GM08714 (cell line): Measurements from ENCODE around the gene PATL1.
A peak's percentile ranks its signal among the peaks of the same experiment; 100 is the strongest.
"Not testable (repeated sequence)": the region's sequence is repeated elsewhere in the genome, so short reads cannot be mapped to it uniquely, and the experiment has no call there.

Experiments
- H3K4me3 ChIP-seq: fragments of 200-500 bp; sonication (Bioruptor generic); 2 replicates; pipeline ENCODE4 v1.5.1; 2014; ENCODE audit warnings: mild to moderate bottlenecking, low read length, inconsistent platforms
- ZNF274 ChIP-seq: IDR thresholded peaks from 2 replicates; pipeline ENCODE4 v1.6.1; 2012; ENCODE audit warnings: mild to moderate bottlenecking, low read depth, low read length

The PATL1 gene

GRCh38 chr11:59689015-59689414 is 20.2 kb upstream of the PATL1 start:
- TF ChIP-seq ZNF274 = no peak
- no peak overlapping the region for H3K4me3 ChIP-seq

GRCh38 chr11:59681260-59681725 is 12.5 kb upstream of the PATL1 start:
- not testable (repeated sequence) for H3K4me3 ChIP-seq

GRCh38 chr11:59680287-59681154 is 11.7 kb upstream of the PATL1 start:
- no peak for TF ChIP-seq ZNF274
- H3K4me3 ChIP-seq = no peak overlapping the region

DNA sequence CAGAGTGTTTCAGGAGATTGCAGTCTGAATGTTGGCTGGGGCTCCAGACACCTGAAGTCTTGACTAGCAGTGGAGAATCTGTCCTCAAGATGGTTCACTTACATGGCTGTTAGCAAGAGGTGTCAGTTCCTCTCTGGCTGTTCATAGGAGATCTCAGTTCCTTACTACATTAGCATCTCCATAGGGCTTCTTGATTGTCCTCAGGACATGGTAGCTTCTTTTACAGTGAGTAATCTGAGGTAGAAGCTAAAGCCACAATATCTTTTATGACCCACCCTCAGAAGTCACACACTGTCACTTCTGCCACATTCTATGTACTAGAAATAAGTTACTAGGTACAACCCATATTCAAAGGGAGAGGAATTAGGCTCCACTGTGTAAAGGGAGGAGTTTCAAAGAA is 10.5 kb upstream of the PATL1 start:
- no peak overlapping the region for H3K4me3 ChIP-seq
- TF ChIP-seq ZNF274 = no peak

DNA sequence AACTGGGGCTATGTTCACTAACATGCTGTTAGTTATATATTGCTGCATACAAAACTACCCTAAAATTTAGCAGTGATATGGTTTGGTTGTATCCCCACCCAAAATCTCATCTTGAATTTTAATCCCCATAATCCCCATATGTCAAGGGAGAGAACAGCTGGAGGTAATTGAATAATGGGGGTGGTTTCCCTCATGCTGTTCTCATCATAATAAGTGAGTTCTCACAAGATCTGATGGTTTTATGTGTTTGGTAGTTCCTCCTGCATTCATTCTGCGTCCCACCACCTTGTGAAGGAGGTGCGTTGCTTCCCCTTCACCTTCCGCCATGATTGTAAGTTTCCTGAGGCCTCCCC is 10.0 kb upstream of the PATL1 start:
- TF ChIP-seq ZNF274 = no peak
- H3K4me3 ChIP-seq = no peak overlapping the region

DNA sequence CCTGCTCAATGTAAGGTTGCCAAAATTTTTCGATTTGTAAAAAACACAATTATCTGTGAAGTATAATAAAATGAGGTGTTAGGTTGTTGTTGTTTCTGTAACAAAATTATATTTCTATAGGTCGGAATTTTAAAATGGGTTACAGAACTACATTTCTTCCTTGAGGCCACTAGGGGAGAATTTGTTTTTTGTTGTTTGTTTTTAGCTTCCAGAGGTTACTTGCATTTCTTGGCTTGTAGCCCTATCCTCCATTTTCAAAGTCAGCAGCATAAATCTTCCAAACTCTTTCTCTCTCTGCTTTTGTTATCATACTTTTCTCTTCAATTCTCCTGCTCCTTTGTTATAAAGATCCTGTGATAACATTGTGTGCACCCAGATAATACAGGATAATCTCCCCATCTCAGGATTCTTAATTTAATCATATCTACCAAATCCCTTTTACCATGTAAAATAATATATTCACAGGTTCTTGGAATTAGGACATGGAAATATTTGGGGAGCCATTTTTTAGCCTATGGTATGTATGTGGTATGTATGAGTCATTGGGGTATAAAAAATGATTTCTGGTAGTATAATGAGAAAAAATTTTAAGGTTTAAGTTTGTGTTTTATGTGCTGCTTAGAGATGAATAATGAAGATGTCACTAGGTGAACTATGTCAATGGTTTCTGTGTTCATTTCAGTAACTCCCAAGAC is 9.4 kb upstream of the PATL1 start:
- no peak overlapping the region for H3K4me3 ChIP-seq
- TF ChIP-seq ZNF274 = no peak

- no peak for TF ChIP-seq ZNF274
- no peak overlapping the region for H3K4me3 ChIP-seq
Measured at GRCh38 chr11:59676205-59676604, 7.4 kb upstream of the PATL1 start.

GRCh38 chr11:59674291-59674690 is 5.5 kb upstream of the PATL1 start:
- no peak overlapping the region for H3K4me3 ChIP-seq
- no peak for TF ChIP-seq ZNF274

GRCh38 chr11:59673291-59673690 is 4.5 kb upstream of the PATL1 start:
- H3K4me3 ChIP-seq = no peak overlapping the region
- TF ChIP-seq ZNF274 = no peak

DNA sequence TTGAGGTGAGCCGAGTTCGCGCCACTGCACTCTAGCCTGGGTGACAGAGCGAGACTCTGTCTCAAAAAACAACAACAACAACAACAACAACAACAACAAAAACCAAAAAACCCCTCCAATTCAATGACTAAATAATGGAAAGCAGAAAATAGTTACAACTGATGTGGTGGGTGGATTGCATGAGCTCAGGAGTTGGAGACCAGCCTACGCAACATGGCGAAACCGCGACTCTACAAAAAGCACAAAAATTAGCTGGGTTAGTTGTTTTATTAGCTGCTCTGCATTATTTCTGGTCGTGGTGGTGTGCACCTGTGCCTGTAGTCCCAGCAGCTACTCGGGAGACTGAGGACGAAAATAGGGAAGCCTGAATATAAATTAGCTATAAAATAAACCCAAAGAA is 2.6 kb upstream of the PATL1 start:
- no peak for TF ChIP-seq ZNF274
- no peak overlapping the region for H3K4me3 ChIP-seq

- TF ChIP-seq ZNF274 = no peak
- peak overlapping the region; percentile 73 for H3K4me3 ChIP-seq
Measured at GRCh38 chr11:59669611-59670009, 773 bp upstream of the PATL1 start.

DNA sequence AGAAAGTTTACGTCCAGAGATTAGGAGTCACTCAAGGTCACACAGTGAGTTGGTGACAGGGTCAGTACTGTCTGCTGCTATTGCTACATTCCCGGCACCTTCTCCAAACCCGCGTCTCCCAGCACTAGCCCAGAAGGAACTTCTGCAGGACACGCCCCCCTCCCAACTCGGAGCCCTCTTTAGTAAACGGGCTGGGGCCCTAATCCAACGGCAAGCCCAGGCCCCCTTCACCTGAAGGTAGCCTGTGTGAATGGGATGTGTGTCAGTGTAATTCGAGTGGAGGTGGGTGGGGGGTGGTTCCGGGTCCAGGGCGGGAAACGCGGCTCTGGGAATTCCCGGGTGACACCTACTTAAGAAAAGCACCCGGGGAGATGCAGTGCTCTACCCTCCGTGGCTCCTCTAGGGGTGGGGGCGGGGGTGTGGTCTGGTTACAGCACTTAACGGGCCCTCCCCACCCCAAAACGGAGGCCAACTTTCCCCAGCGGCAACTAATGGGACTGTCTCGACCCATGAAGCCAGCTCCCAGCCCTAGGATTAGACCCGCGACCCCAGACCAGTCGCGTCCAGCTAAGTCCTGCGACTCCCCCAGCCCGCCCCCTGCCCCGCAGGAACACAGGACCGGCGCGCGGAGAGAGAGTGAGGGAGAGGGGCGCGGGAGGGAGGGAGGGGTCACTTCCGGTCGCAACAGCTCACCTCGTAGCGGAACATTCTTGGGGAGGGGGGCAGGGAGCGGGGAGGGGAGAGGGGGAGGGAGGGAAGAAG is 468 bp downstream of the PATL1 start:
- TF ChIP-seq ZNF274 = no peak
- peak overlapping the region; percentile 95 for H3K4me3 ChIP-seq

GRCh38 chr11:59667812-59668187 is 1.0 kb downstream of the PATL1 start:
- peak overlapping the region; percentile 95 for H3K4me3 ChIP-seq

DNA sequence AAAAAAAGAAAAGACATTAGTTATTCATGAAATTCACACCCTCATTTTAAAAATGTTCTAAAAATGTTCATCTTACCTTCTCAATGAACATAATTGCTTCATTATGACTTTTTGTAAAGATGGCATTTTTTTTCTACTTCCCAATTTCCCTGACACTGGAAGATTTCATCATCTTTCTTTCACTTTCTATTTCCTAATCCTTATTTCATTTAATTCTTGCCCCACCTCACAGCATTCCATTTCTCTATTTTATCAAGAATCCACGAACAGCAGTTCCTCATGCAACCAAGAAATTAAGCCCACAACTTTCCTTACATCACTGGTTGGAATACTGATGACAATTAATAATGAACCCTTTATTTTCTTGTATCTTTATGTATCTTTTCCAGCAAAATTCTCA is 1.9 kb downstream of the PATL1 start:
- H3K4me3 ChIP-seq = no peak overlapping the region
- no peak for TF ChIP-seq ZNF274

More at GRCh38 chr11:59667812-59668187, 1.0 kb downstream of the PATL1 start:
- no peak for TF ChIP-seq ZNF274

- no peak for TF ChIP-seq ZNF274
- H3K4me3 ChIP-seq = no peak overlapping the region
Measured at GRCh38 chr11:59660621-59661020, 8.2 kb downstream of the PATL1 start.
